H9 (cell line): ENCODE results near the gene GPHN. TPM values are rescaled to one million over a fixed set of nuclear protein-coding genes. Genes with fewer than 3 reads are reported as not detected.

Experiments used
- DNase-seq: peaks from one replicate; pipeline ENCODE4 v3.0.0-alpha.2; 2017
- H2AFZ ChIP-seq: one replicate; pipeline ENCODE4 v1.6.1; 2013; ENCODE audit warnings: mild to moderate bottlenecking, low read length, control low read depth, moderate library complexity
- H2AK5ac ChIP-seq: 2 replicates; pipeline ENCODE4 v1.6.1; 2013; ENCODE audit warnings: low read length, control low read depth, mixed read lengths; ENCODE audit not compliant: insufficient read length
- H2BK120ac ChIP-seq: one replicate; pipeline ENCODE4 v1.6.1; 2013; ENCODE audit warnings: low read depth, mild to moderate bottlenecking, low read length, control low read depth, inconsistent platforms; ENCODE audit not compliant: poor library complexity, severe bottlenecking
- H2BK12ac ChIP-seq: 2 replicates; pipeline ENCODE4 v1.6.1; 2013; ENCODE audit warnings: low read length, control low read depth, mixed read lengths, low read depth; ENCODE audit not compliant: insufficient read length
- H2BK15ac ChIP-seq: 2 replicates; pipeline ENCODE4 v1.6.1; 2013; ENCODE audit warnings: low read depth, low read length, control low read depth
- H2BK20ac ChIP-seq: one replicate; pipeline ENCODE4 v1.6.1; 2013; ENCODE audit warnings: low read depth, mild to moderate bottlenecking, low read length, control low read depth, inconsistent platforms; ENCODE audit not compliant: poor library complexity, severe bottlenecking
- H2BK5ac ChIP-seq: 2 replicates; pipeline ENCODE4 v1.6.1; 2013; ENCODE audit warnings: low read length, control low read depth, mixed read lengths; ENCODE audit not compliant: insufficient read length
- H3K14ac ChIP-seq: 2 replicates; pipeline ENCODE4 v1.6.1; 2013; ENCODE audit warnings: low read length, control low read depth; ENCODE audit not compliant: insufficient read depth
- H3K18ac ChIP-seq: 2 replicates; pipeline ENCODE4 v1.6.1; 2013; ENCODE audit warnings: low read depth, mild to moderate bottlenecking, mixed read lengths, low read length, control low read depth; ENCODE audit not compliant: insufficient read length
- H3K23ac ChIP-seq: 2 replicates; pipeline ENCODE4 v1.6.1; 2013; ENCODE audit warnings: low read length, control low read depth, mixed read lengths, low read depth; ENCODE audit not compliant: insufficient read length
- H3K23me2 ChIP-seq: 2 replicates; pipeline ENCODE4 v1.6.1; 2013; ENCODE audit warnings: low read depth, mild to moderate bottlenecking, mixed read lengths, low read length, control low read depth; ENCODE audit not compliant: insufficient read length, poor library complexity, severe bottlenecking
- H3K27ac ChIP-seq: 2 replicates; pipeline ENCODE4 v1.5.1; 2013; ENCODE audit warnings: low read length, control low read depth, mixed read lengths, low read depth; ENCODE audit not compliant: insufficient read length
- H3K27me3 ChIP-seq: 2 replicates; pipeline ENCODE4 v1.6.1; 2013; ENCODE audit warnings: low read length, control low read depth, inconsistent platforms; ENCODE audit not compliant: insufficient read depth
- H3K4ac ChIP-seq: 2 replicates; pipeline ENCODE4 v1.6.1; 2013; ENCODE audit warnings: low read depth, mild to moderate bottlenecking, control low read depth, inconsistent platforms, low read length, moderate library complexity
- H3K4me1 ChIP-seq: 2 replicates; pipeline ENCODE4 v1.6.1; 2013; ENCODE audit warnings: low read length, control low read depth, inconsistent platforms; ENCODE audit not compliant: insufficient read depth
- H3K4me2 ChIP-seq: 2 replicates; pipeline ENCODE4 v1.6.1; 2013; ENCODE audit warnings: low read length, control low read depth, mixed read lengths; ENCODE audit not compliant: insufficient read length, insufficient read depth
- H3K56ac ChIP-seq: 2 replicates; pipeline ENCODE4 v1.6.1; 2013; ENCODE audit warnings: low read depth, mild to moderate bottlenecking, mixed read lengths, low read length, control low read depth; ENCODE audit not compliant: insufficient read length
- H3K79me1 ChIP-seq: 2 replicates; pipeline ENCODE4 v1.6.1; 2013; ENCODE audit warnings: low read depth, mild to moderate bottlenecking, moderate library complexity, low read length, control low read depth, inconsistent platforms; ENCODE audit not compliant: insufficient read depth, poor library complexity, severe bottlenecking
- H3K79me2 ChIP-seq: 2 replicates; pipeline ENCODE4 v1.6.1; 2013; ENCODE audit warnings: low read length, control low read depth, inconsistent platforms; ENCODE audit not compliant: insufficient read depth
- H3K9ac ChIP-seq: 2 replicates; pipeline ENCODE4 v1.6.1; 2013; ENCODE audit warnings: low read length, control low read depth, mixed read lengths; ENCODE audit not compliant: insufficient read length; ENCODE audit errors: extremely low read depth
- H3K9me3 ChIP-seq: one replicate; pipeline ENCODE4 v1.6.1; 2013; ENCODE audit warnings: low read depth, low read length, inconsistent platforms; ENCODE audit not compliant: control insufficient read depth
- H3T11ph ChIP-seq: one replicate; pipeline ENCODE4 v1.6.1; 2013; ENCODE audit warnings: mild to moderate bottlenecking, low read length, control low read depth, inconsistent platforms
- H4K20me1 ChIP-seq: one replicate; pipeline ENCODE4 v1.6.1; 2013; ENCODE audit not compliant: control insufficient read depth, insufficient read length, insufficient read depth
- H4K5ac ChIP-seq: 2 replicates; pipeline ENCODE4 v1.6.1; 2013; ENCODE audit warnings: low read depth, mild to moderate bottlenecking, mixed read lengths, low read length, control low read depth; ENCODE audit not compliant: insufficient read length
- H4K8ac ChIP-seq: replicated peaks from 2 replicates; pipeline ENCODE4 v1.6.1; 2013; ENCODE audit warnings: low read length, control low read depth, mixed read lengths, low read depth; ENCODE audit not compliant: insufficient read length
- H4K91ac ChIP-seq: 2 replicates; pipeline ENCODE4 v1.6.1; 2013; ENCODE audit warnings: low read depth, mild to moderate bottlenecking, moderate library complexity, mixed read lengths, low read length, control low read depth; ENCODE audit not compliant: insufficient read length
- H3K27ac Mint-ChIP-seq, 3 experiments: 2 replicates in 2 of 3; 3 replicates in 1 of 3; pipeline ENCODE4 v1.8.0; 2020 to 2021; ENCODE audit warnings: mixed read lengths in 3 of 3, mild to moderate bottlenecking in 1 of 3, moderate library complexity in 1 of 3
- H3K27me3 Mint-ChIP-seq: 2 replicates; pipeline ENCODE4 v1.8.0; 2021; ENCODE audit warnings: low read depth, mild to moderate bottlenecking, moderate library complexity, mixed read lengths
- H3K36me3 Mint-ChIP-seq, 3 experiments: 2 replicates in 2 of 3; 3 replicates in 1 of 3; pipeline ENCODE4 v1.8.0; 2020 to 2021; ENCODE audit warnings: low read depth in 3 of 3, mixed read lengths in 3 of 3; ENCODE audit not compliant: insufficient read depth in 1 of 3
- H3K4me1 Mint-ChIP-seq, 2 experiments: 2 replicates each; pipeline ENCODE4 v1.8.0; 2020; ENCODE audit warnings: mixed read lengths in 2 of 2
- H3K4me3 Mint-ChIP-seq, 2 experiments: 2 replicates in 1 of 2; 3 replicates in 1 of 2; pipeline ENCODE4 v1.8.0; 2020 to 2021; ENCODE audit warnings: mild to moderate bottlenecking in 2 of 2, mixed read lengths in 2 of 2, moderate library complexity in 1 of 2
- H3K9me3 Mint-ChIP-seq, 2 experiments: 2 replicates in 1 of 2; 3 replicates in 1 of 2; pipeline ENCODE4 v1.8.0; 2020; ENCODE audit warnings: mild to moderate bottlenecking in 2 of 2, mixed read lengths in 2 of 2, moderate library complexity in 1 of 2
- CTCF ChIP-seq: fragments of 200-600 bp; sonication (generic); conservative IDR thresholded peaks from 3 replicates; pipeline ENCODE4 v1.8.0; 2021; ENCODE audit warnings: antibody characterized with exemption, mild to moderate bottlenecking
- WGBS: extraction: QIAGEN DNeasy Blood & Tissue Kit; methylation state at CpG from one replicate; pipeline ENCODE4 v1.1.7; 2013; ENCODE audit warnings: missing lambda C conversion rate, low lambda C conversion rate, mixed read lengths; ENCODE audit not compliant: insufficient read length; ENCODE audit errors: extremely low coverage; 5-methylcytosine and 5-hydroxymethylcytosine counted together
- total RNA-seq: library from RNA; stranded (reverse); gene quantifications from 2 replicates; pipeline ENCODE4 v1.2.1, GENCODE V29; 2021

GPHN gene
- total RNA-seq, 1 experiment from 2014 or later: 16.1 TPM

- H3K4me2 ChIP-seq: no peak overlapping the region
- H2AFZ ChIP-seq: no peak overlapping the region
- H3K27ac Mint-ChIP-seq: no peak overlapping the region
These were observed 713.5 kb downstream of the GPHN start for GRCh38 chr14:67221248-67221981.

More at GRCh38 chr14:67221248-67221981, 713.5 kb downstream of the GPHN start:
- Mint-ChIP-seq H3K4me1 (no peaks in the 10 kb centered on the region), H3K36me3 (no peaks in the 10 kb centered on the region), H3K4me3 (no peak overlapping the region), H3K27me3 (no peaks in the 10 kb centered on the region), H3K9me3 (no peaks in the 10 kb centered on the region)
- Histone ChIP-seq H3K4ac (no peak overlapping the region), H2BK5ac (no peak overlapping the region), H3K79me2 (no peaks in the 10 kb centered on the region), H3K23ac (no peak overlapping the region), H2BK15ac (no peak overlapping the region), H3K79me1 (no peaks in the 10 kb centered on the region), H3K18ac (no peak overlapping the region), H2BK20ac (no peak overlapping the region), H3K14ac (no peak overlapping the region), H3K23me2 (no peaks in the 10 kb centered on the region), H3K9me3 (no peaks in the 10 kb centered on the region), H4K8ac (no peak overlapping the region), H4K5ac (no peak overlapping the region), H3K56ac (no peak overlapping the region), H3K4me1 (no peaks in the 10 kb centered on the region), H2AK5ac (no peak overlapping the region), H3K27ac (no peak overlapping the region), H4K20me1 (no peaks in the 10 kb centered on the region), H4K91ac (no peak overlapping the region), H2BK12ac (no peak overlapping the region), H2BK120ac (no peak overlapping the region), H3K9ac (no peak overlapping the region), H3T11ph (no peak overlapping the region), H3K27me3 (no peaks in the 10 kb centered on the region)
- DNase-seq: no peak
- no CpG with 5 or more reads among the region's 6 CpGs for WGBS
- no peak for TF ChIP-seq CTCF
